K562 (cell line): Measurements from ENCODE around the gene HIVEP3. TPM values are rescaled to one million over a fixed set of nuclear protein-coding genes. Genes with fewer than 3 reads are reported as not detected.
A peak's percentile ranks its signal among the peaks of the same experiment; 100 is the strongest.

Experiments used
- ATAC-seq: fragments of 200-7000 bp; cut with Tn5 transposase; 3 replicates; pipeline ENCODE4 v1.9.1; 2020; ENCODE audit warnings: moderate library complexity
- BruUV-seq: library from RNA; stranded (reverse); fragments of 400-500 nt; replicated peaks from 2 replicates; lab custom pipeline; 2021; lab: Mats Ljungman, UMichigan
- CTCF ChIA-PET: fragments of 300-600 bp; formaldehyde crosslinking; extraction: SDS; loops from one replicate; lab custom pipeline; 2021; ENCODE audit warnings: low intra/inter-chr PET ratio; lab: Yijun Ruan, JAX
- POLR2A ChIA-PET: fragments of 300-600, 350-650 bp; sonication (Branson Sonifier 250); formaldehyde crosslinking; extraction: SDS; loops from one replicate; lab custom pipeline; 2021; ENCODE audit warnings: antibody characterized with exemption, inconsistent platforms; lab: Yijun Ruan, JAX
- DNase-seq, 4 experiments: peaks; one replicate each; pipeline versions ENCODE4 v3.0.0 to v3.0.0-alpha.2; 2011 to 2018; ENCODE audit warnings: low spot score in 3 of 4, mixed read lengths in 3 of 4; ENCODE audit errors: extremely low read depth in 1 of 4
- FAIRE-seq: peaks from 2 replicates; lab custom pipeline; 2011; peaks lifted over from hg19 to GRCh38; lab: Jason Lieb, UNC
- H2AFZ ChIP-seq: 2 replicates; pipeline ENCODE4 v1.6.0; 2011; ENCODE audit warnings: low read depth, low read length, control low read depth, inconsistent platforms
- H3K27ac ChIP-seq: fragments of 200-600 bp; 3 replicates; pipeline ENCODE4 v1.8.0; 2011; ENCODE audit warnings: low read depth, mild to moderate bottlenecking, control low read depth, inconsistent platforms, low read length, moderate library complexity, mixed read lengths; ENCODE audit errors: extremely low read depth
- H3K27me3 ChIP-seq, 2 experiments: fragments of 300-600 bp in 1 of 2; 2 replicates in 1 of 2; 3 replicates in 1 of 2; pipeline versions ENCODE4 v1.6.0 to v1.8.0; 2011; ENCODE audit warnings: inconsistent platforms in 2 of 2, low read length in 2 of 2, mild to moderate bottlenecking in 1 of 2, mixed read lengths in 1 of 2, moderate library complexity in 1 of 2; ENCODE audit not compliant: control insufficient read depth in 2 of 2, insufficient read depth in 2 of 2
- H3K36me3 ChIP-seq: fragments of 300-600 bp; 3 replicates; pipeline ENCODE4 v1.8.0; 2011; ENCODE audit warnings: mild to moderate bottlenecking, low read length, inconsistent platforms; ENCODE audit not compliant: control insufficient read depth, insufficient read depth
- H3K4me1 ChIP-seq, 2 experiments: fragments of 200-600 bp in 1 of 2; replicated peaks in 1 of 2; 2 replicates in 1 of 2; 3 replicates in 1 of 2; pipeline versions ENCODE4 v1.5.1 to v1.8.0; 2011; ENCODE audit warnings: inconsistent platforms in 2 of 2, low read length in 2 of 2, mild to moderate bottlenecking in 1 of 2, mixed read lengths in 1 of 2, moderate library complexity in 1 of 2; ENCODE audit not compliant: control insufficient read depth in 2 of 2, insufficient read depth in 2 of 2
- H3K4me2 ChIP-seq: 2 replicates; pipeline ENCODE4 v1.6.1; 2011; ENCODE audit warnings: low read length, control low read depth, inconsistent platforms, mixed read lengths; ENCODE audit not compliant: insufficient read depth
- H3K4me3 ChIP-seq: fragments of 200-600 bp; sonication (generic), shearing (Covaris generic); 2 replicates; pipeline ENCODE4 v1.5.1; 2016; ENCODE audit warnings: control low read depth, inconsistent platforms
- H3K79me2 ChIP-seq: fragments of 200-600 bp; 3 replicates; pipeline ENCODE4 v1.8.0; 2011; ENCODE audit warnings: low read length, inconsistent platforms; ENCODE audit not compliant: control insufficient read depth, insufficient read depth
- H3K9ac ChIP-seq, 2 experiments: 2 replicates each; pipeline versions ENCODE4 v1.6.0 to v1.6.1; 2011; ENCODE audit warnings: low read depth in 2 of 2, low read length in 2 of 2, control low read depth in 1 of 2, inconsistent platforms in 1 of 2, mild to moderate bottlenecking in 1 of 2, mixed read lengths in 1 of 2; ENCODE audit not compliant: insufficient read depth in 1 of 2
- H3K9me1 ChIP-seq: one replicate; pipeline ENCODE4 v1.6.0; 2011; ENCODE audit warnings: inconsistent platforms, mild to moderate bottlenecking, low read length, moderate library complexity; ENCODE audit not compliant: control insufficient read depth, insufficient read depth
- H3K9me3 ChIP-seq: replicated peaks from 2 replicates; pipeline ENCODE4 v1.5.1; 2011; ENCODE audit warnings: low read depth, low read length, inconsistent platforms; ENCODE audit not compliant: control insufficient read depth, insufficient read depth
- H4K20me1 ChIP-seq: replicated peaks from 2 replicates; pipeline ENCODE4 v1.6.1; 2011; ENCODE audit warnings: low read length, inconsistent platforms, mixed read lengths; ENCODE audit not compliant: control insufficient read depth, insufficient read depth
- NCOR1 ChIP-seq: fragments of 450-650 bp; IDR thresholded peaks from 2 replicates; pipeline ENCODE4 v1.6.1; 2016; ENCODE audit warnings: mild to moderate bottlenecking, moderate library complexity
- POLR2G ChIP-seq: fragments of 200-400 bp; formaldehyde crosslinking; IDR thresholded peaks from 2 replicates; pipeline ENCODE4 v1.6.1; 2017; ENCODE audit warnings: low read depth, mild to moderate bottlenecking, antibody characterized with exemption, low read length, moderate library complexity
- RFX1 ChIP-seq: fragments of 450-650 bp; IDR thresholded peaks from 2 replicates; pipeline ENCODE4 v1.6.1; 2016; ENCODE audit warnings: mild to moderate bottlenecking, moderate library complexity
- SAFB ChIP-seq: fragments of 200-400 bp; formaldehyde crosslinking; IDR thresholded peaks from 2 replicates; pipeline ENCODE4 v1.6.1; 2017; ENCODE audit warnings: low read depth, low read length, borderline replicate concordance
- SMARCA4 ChIP-seq: fragments of 450-650 bp; IDR thresholded peaks from 2 replicates; pipeline ENCODE4 v1.6.1; 2016
- TOE1 ChIP-seq, 2 experiments: fragments of 450-650 bp in 1 of 2; sonication (generic) in 1 of 2; formaldehyde crosslinking in 1 of 2; IDR thresholded peaks; 2 replicates each; pipeline versions ENCODE4 v1.7.1 to v1.8.0; 2016 to 2022; ENCODE audit warnings: borderline replicate concordance in 2 of 2, mild to moderate bottlenecking in 2 of 2, antibody characterized with exemption in 1 of 2, inconsistent platforms in 1 of 2, low read depth in 1 of 2, missing genetic modification reagents in 1 of 2, moderate library complexity in 1 of 2
- ZBTB12 ChIP-seq: fragments of 250-450 bp; sonication (Bioruptor Pico); IDR thresholded peaks from 2 replicates; pipeline ENCODE4 v1.4.0; 2020
- ZNF639 ChIP-seq, 2 experiments: fragments of 200-800 bp in 1 of 2; sonication (Bioruptor generic) in 1 of 2; sonication (generic) in 1 of 2; formaldehyde crosslinking in 1 of 2; IDR thresholded peaks in 1 of 2; conservative IDR thresholded peaks in 1 of 2; 2 replicates each; pipeline versions ENCODE4 v1.5.0 to v1.6.1; 2016 to 2020; ENCODE audit warnings: missing compliant biosample characterization in 1 of 2, missing genetic modification characterization in 1 of 2, missing genetic modification reagents in 1 of 2
- WGBS: fragments of 100-300 bp; shearing (Covaris generic); methylation state at CpG from one replicate; pipeline ENCODE4 v1.1.6; 2016; ENCODE audit warnings: low coverage, mixed read lengths; ENCODE audit not compliant: insufficient coverage; ENCODE audit errors: missing lambda C conversion rate; 5-methylcytosine and 5-hydroxymethylcytosine counted together
- in situ Hi-C: fragments of 300-500 bp; cut with MboI; formaldehyde crosslinking; loops from 4 replicates; pipeline ENCODE4 v1.15.0; 2018; ENCODE audit warnings: inconsistent platforms, mixed read lengths
- intact Hi-C: fragments of 100-400 bp; cut with micrococcal nuclease; formaldehyde crosslinking; loops from 2 replicates; pipeline ENCODE4 v1.14.2; 2022
- polyA plus RNA-seq, 8 experiments: library from polyadenylated mRNA; depleted of rRNA in 4 of 8; stranded (reverse) in 5 of 8; unstranded in 3 of 8; fragments of >200 nt; fragmentation: Nextera tagmentation in 2 of 8; fragmentation: Illumina TruSeq in 1 of 8; extraction: Ambion mirVana in 2 of 8; extraction: Trizol in 1 of 8; gene quantifications; 2 replicates each; pipeline versions ENCODE4 v1.2.1 to v1.2.3, GENCODE V29; 2011 to 2014; ENCODE audit warnings: inconsistent platforms in 1 of 8, missing spikeins in 1 of 8
- total RNA-seq, 7 experiments: library from RNA; depleted of rRNA in 6 of 7; stranded (reverse); fragments of >200 nt in 6 of 7; fragmentation: Illumina TruSeq in 2 of 7; extraction: Trizol in 2 of 7; gene quantifications; 2 replicates each; pipeline versions ENCODE4 v1.2.1 to v1.2.3, GENCODE V29; 2011 to 2021; ENCODE audit warnings: low replicate concordance in 1 of 7

Gene HIVEP3
- total and polyA plus RNA-seq, 9 of the 15 experiments (the other 6 are each of a cell fraction or from before 2014, with no cell fraction given), result 0.09 to 0.58 (median 0.34) TPM; not detected in 1

GRCh38 chr1:41546833-41547135 lies 371.9 kb downstream of the HIVEP3 start:
- peak; percentile 15 for FAIRE-seq
- TF ChIP-seq NCOR1, result no peak
- TF ChIP-seq ZNF639 (CRISPR knock-in tag; conservative IDR thresholded peaks at IDR 0.05 in 1 of 2, IDR thresholded peaks at IDR 0.05 in 1 of 2), result no peak
- no peak for TF ChIP-seq POLR2G
- no peak for TF ChIP-seq SAFB
- no peak for TF ChIP-seq SMARCA4
- no peak for TF ChIP-seq RFX1
- TF ChIP-seq TOE1 (IDR thresholded peaks at IDR 0.05; ENCODE audit: borderline replicate concordance), result no peak
- TF ChIP-seq TOE1 (CRISPR knock-in tag; IDR thresholded peaks at IDR 0.05; ENCODE audit: borderline replicate concordance, low read depth), result no peak
- TF ChIP-seq ZBTB12 (CRISPR knock-in tag), result no peak
- TF ChIP-seq, all 486 proteins: peak for 0
- ATAC-seq, result no peak
- DNase-seq, result no peak
- 0% methylated on average over 3 of the region's 3 CpGs for WGBS
- H2AFZ ChIP-seq, result no peak overlapping the region
- no peak overlapping the region for H3K4me3 ChIP-seq
- no peak overlapping the region for H3K9ac ChIP-seq
- no peaks in the 10 kb centered on the region for H3K36me3 ChIP-seq
- no peaks in the 10 kb centered on the region for H3K9me1 ChIP-seq
- no TSS peak for BruUV-seq
- no peaks in the 10 kb centered on the region; the same call in 1 of the 2 replicates for H3K9me3 ChIP-seq
- CTCF ChIA-PET, result no interaction called here
- POLR2A ChIA-PET, result interaction anchor here (0.6 kb wide), 1 partner anchor 167 kb away, joined by 3 read pairs; no protein-coding TSS in a partner anchor
- no peak overlapping the region for H3K4me2 ChIP-seq
- H3K27me3 ChIP-seq, result peaks cover 2 to 9% of the 10 kb centered on the region in 2 experiments; a peak in 1 of 5 replicates
- intact Hi-C loops, result no loop called here
- no peak overlapping the region for H3K27ac ChIP-seq
- H3K4me1 ChIP-seq, result no peaks in the 10 kb centered on the region
- no peaks in the 10 kb centered on the region for H4K20me1 ChIP-seq
- no peaks in the 10 kb centered on the region for H3K79me2 ChIP-seq
- in situ Hi-C loops, result no loop called here
